K562 (cell line): ENCODE results near the gene NR0B1. TPM values are rescaled to one million over a fixed set of nuclear protein-coding genes. Genes with fewer than 3 reads are reported as not detected.
A peak's percentile ranks its signal among the peaks of the same experiment; 100 is the strongest.

ENCODE experiments used
- CBFA2T3 ChIP-seq: fragments of 450-650 bp; IDR thresholded peaks from 2 replicates; pipeline ENCODE4 v1.6.1; 2017
- CTCF ChIP-seq, 3 experiments: IDR thresholded peaks in 2 of 3; conservative IDR thresholded peaks in 1 of 3; 2 replicates each; pipeline ENCODE4 v1.5.1; 2011 to 2012; ENCODE audit warnings: low read length in 3 of 3, mild to moderate bottlenecking in 3 of 3, control low read depth in 2 of 3, improper control_type of control experiment in 1 of 3, inconsistent platforms in 1 of 3, low read depth in 1 of 3, mixed read lengths in 1 of 3, moderate library complexity in 1 of 3; ENCODE audit not compliant: insufficient read depth in 2 of 3
- E2F3 ChIP-seq: fragments of 250-450 bp; sonication (Bioruptor Pico); IDR thresholded peaks from 2 replicates; pipeline ENCODE4 v1.4.0; 2020; ENCODE audit warnings: mild to moderate bottlenecking
- HNRNPK ChIP-seq: fragments of 200-400 bp; formaldehyde crosslinking; IDR thresholded peaks from one replicate; pipeline ENCODE4 v1.6.1; 2018; ENCODE audit warnings: mild to moderate bottlenecking, low read depth, low read length; ENCODE audit not compliant: poor library complexity, severe bottlenecking
- MAZ ChIP-seq, 2 experiments: fragments of 450-650 bp in 1 of 2; sonication (generic) in 1 of 2; formaldehyde crosslinking; IDR thresholded peaks in 1 of 2; conservative IDR thresholded peaks in 1 of 2; 2 replicates each; pipeline versions ENCODE4 v1.4.0 to v1.5.0; 2020; ENCODE audit warnings: mild to moderate bottlenecking in 1 of 2, missing genetic modification reagents in 1 of 2
- MCM2 ChIP-seq: fragments of 450-650 bp; IDR thresholded peaks from 2 replicates; pipeline ENCODE4 v1.6.1; 2017; ENCODE audit warnings: low read depth, mild to moderate bottlenecking
- MCM5 ChIP-seq: fragments of 450-650 bp; IDR thresholded peaks from 2 replicates; pipeline ENCODE4 v1.6.1; 2016; ENCODE audit warnings: low read depth
- NEUROD1 ChIP-seq: fragments of 150-350 bp; IDR thresholded peaks from 2 replicates; pipeline ENCODE4 v1.6.1; 2014; ENCODE audit warnings: borderline replicate concordance, low read length, low read depth; ENCODE audit not compliant: partially characterized antibody
- NFXL1 ChIP-seq: fragments of 450-650 bp; formaldehyde crosslinking; IDR thresholded peaks from 2 replicates; pipeline ENCODE4 v1.4.0; 2021; ENCODE audit warnings: mild to moderate bottlenecking
- POLR2A ChIP-seq: fragments of 450-650 bp; conservative IDR thresholded peaks from 2 replicates; pipeline ENCODE4 v1.6.1; 2016
- SMARCC2 ChIP-seq: fragments of 450-650 bp; IDR thresholded peaks from 2 replicates; pipeline ENCODE4 v1.6.1; 2017; ENCODE audit warnings: antibody characterized with exemption, moderate library complexity, mild to moderate bottlenecking, low read depth
- SUPT5H ChIP-seq: fragments of 450-650 bp; IDR thresholded peaks from 2 replicates; pipeline ENCODE4 v1.6.1; 2016
- TBL1XR1 ChIP-seq, 2 experiments: IDR thresholded peaks; 2 replicates each; pipeline ENCODE4 v1.6.1; 2012; ENCODE audit warnings: improper control_type of control experiment in 2 of 2, low read length in 2 of 2, mild to moderate bottlenecking in 1 of 2
- ZFP36 ChIP-seq: fragments of 150-350 bp; IDR thresholded peaks from 2 replicates; pipeline ENCODE4 v1.6.1; 2018; ENCODE audit warnings: low read length, low read depth; ENCODE audit not compliant: partially characterized antibody
- ZNF280A ChIP-seq: fragments of 450-650 bp; IDR thresholded peaks from 2 replicates; pipeline ENCODE4 v1.6.1; 2018; ENCODE audit warnings: mild to moderate bottlenecking, low read depth; ENCODE audit not compliant: partially characterized antibody
- polyA plus RNA-seq, 8 experiments: library from polyadenylated mRNA; depleted of rRNA in 4 of 8; stranded (reverse) in 5 of 8; unstranded in 3 of 8; fragments of >200 nt; fragmentation: Nextera tagmentation in 2 of 8; fragmentation: Illumina TruSeq in 1 of 8; extraction: Ambion mirVana in 2 of 8; extraction: Trizol in 1 of 8; gene quantifications; 2 replicates each; pipeline versions ENCODE4 v1.2.1 to v1.2.3, GENCODE V29; 2011 to 2014; ENCODE audit warnings: inconsistent platforms in 1 of 8, missing spikeins in 1 of 8
- total RNA-seq, 7 experiments: library from RNA; depleted of rRNA in 6 of 7; stranded (reverse); fragments of >200 nt in 6 of 7; fragmentation: Illumina TruSeq in 2 of 7; extraction: Trizol in 2 of 7; gene quantifications; 2 replicates each; pipeline versions ENCODE4 v1.2.1 to v1.2.3, GENCODE V29; 2011 to 2021; ENCODE audit warnings: low replicate concordance in 1 of 7
- TF ChIP-seq, protein P1 (sequence below): IDR thresholded peaks from 3 replicates; pipeline ENCODE4 v1.6.1; 2011; ENCODE audit warnings: borderline replicate concordance, mild to moderate bottlenecking, moderate library complexity; ENCODE audit not compliant: insufficient read length; ENCODE audit errors: extremely low read depth
- TF ChIP-seq, protein P2 (sequence below): fragments of 250-450 bp; sonication (Bioruptor Pico); IDR thresholded peaks from 2 replicates; pipeline ENCODE4 v1.8.0; 2021; ENCODE audit warnings: moderate library complexity, mild to moderate bottlenecking, inconsistent platforms

Gene NR0B1
- total and polyA plus RNA-seq, 9 of the 15 experiments (the other 6 are each of a cell fraction or from before 2014, with no cell fraction given): not detected

DNA sequence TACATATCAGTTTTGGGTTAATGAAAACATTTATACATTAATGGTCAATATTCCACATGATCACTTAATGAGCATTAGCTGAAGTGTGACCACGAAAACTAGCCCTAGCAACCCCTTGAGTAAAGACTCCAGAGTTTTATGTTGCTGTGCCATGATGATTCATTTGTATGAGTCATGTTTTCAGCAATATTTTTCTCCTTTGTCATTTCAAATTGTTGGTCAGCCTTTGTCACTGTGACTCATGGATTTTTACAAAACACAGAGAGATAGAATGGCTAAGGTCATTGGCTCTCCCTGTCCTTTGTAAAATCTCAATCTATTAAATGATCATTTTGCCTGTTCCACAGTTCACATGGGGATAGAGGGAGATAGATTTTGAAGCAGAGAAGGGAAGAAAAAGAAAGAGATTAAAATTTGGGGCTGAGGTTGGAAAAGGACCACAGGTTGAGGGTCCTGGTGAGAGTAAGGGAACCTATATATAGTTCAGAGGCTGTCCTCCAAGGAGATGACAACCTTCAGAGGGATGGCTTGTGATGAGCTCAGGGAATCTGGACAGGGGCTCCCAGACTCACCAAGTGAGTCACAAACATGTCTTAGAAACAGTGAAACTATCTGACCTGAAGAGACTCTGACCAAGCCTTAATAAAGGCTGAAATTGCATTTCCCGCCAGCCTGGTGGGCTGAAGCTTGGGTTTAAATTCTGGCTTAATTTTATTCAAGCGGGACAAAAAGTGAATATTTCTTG is 25.6 kb downstream of the NR0B1 start (continued):
- TF ChIP-seq ZFP36 (no peak), MCM2 (no peak), POLR2A (no peak), HNRNPK (no peak), NFXL1 (CRISPR knock-in tag) (no peak), TBL1XR1 (IDR thresholded peaks at IDR 0.05; ENCODE audit: low read length in 2 of 2) (no peak), NEUROD1 (peak; percentile 17), SUPT5H (no peak), CTCF (IDR thresholded peaks at IDR 0.05 in 2 of 3, conservative IDR thresholded peaks at IDR 0.05 in 1 of 3; ENCODE audit: insufficient read depth in 2 of 3, low read depth in 1 of 3, low read length in 3 of 3) (no peak), SMARCC2 (peak; percentile 82), MCM5 (no peak), ZNF280A (no peak), MAZ (CRISPR knock-in tag; conservative IDR thresholded peaks at IDR 0.05 in 1 of 2, IDR thresholded peaks at IDR 0.05 in 1 of 2) (no peak), CBFA2T3 (no peak), E2F3 (CRISPR knock-in tag) (no peak)
- TF ChIP-seq, protein P1, sequence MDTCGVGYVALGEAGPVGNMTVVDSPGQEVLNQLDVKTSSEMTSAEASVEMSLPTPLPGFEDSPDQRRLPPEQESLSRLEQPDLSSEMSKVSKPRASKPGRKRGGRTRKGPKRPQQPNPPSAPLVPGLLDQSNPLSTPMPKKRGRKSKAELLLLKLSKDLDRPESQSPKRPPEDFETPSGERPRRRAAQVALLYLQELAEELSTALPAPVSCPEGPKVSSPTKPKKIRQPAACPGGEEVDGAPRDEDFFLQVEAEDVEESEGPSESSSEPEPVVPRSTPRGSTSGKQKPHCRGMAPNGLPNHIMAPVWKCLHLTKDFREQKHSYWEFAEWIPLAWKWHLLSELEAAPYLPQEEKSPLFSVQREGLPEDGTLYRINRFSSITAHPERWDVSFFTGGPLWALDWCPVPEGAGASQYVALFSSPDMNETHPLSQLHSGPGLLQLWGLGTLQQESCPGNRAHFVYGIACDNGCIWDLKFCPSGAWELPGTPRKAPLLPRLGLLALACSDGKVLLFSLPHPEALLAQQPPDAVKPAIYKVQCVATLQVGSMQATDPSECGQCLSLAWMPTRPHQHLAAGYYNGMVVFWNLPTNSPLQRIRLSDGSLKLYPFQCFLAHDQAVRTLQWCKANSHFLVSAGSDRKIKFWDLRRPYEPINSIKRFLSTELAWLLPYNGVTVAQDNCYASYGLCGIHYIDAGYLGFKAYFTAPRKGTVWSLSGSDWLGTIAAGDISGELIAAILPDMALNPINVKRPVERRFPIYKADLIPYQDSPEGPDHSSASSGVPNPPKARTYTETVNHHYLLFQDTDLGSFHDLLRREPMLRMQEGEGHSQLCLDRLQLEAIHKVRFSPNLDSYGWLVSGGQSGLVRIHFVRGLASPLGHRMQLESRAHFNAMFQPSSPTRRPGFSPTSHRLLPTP: no peak
- TF ChIP-seq, protein P2, sequence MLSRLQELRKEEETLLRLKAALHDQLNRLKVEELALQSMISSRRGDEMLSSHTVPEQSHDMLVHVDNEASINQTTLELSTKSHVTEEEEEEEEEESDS: no peak
